ENCODE data around the gene TRPV6.

DNA sequence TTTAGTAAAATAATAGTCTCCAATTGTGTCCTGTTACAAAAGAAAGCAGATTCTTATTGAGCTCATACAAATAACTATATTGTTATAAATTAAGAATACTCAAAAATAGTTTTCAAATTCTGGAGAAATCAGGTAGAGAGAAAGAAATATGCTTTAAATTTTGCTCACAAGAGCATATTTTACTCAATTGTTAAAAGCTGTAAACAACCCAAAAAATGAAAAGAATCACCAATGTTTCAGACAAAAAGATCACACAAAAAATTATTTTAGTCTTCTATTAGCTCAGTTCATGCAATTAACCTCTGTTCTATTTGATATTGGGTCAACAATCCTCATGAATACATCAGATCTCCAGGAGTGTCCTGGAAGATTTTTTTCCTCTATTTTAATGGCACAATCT is 18.6 kb upstream of the TRPV6 start:
- TF ChIP-seq POLR2AphosphoS5 (IDR thresholded peaks at IDR 0.05; ENCODE audit: low read depth, low read length) = no peak
- TF ChIP-seq POLR2A (IDR thresholded peaks at IDR 0.05; ENCODE audit: low read depth, low read length) = no peak
- no peak for TF ChIP-seq TAF1 (IDR thresholded peaks at IDR 0.05; ENCODE audit: borderline replicate concordance, low read depth, low read length)

Measured in GM12892 (cell line).